Gastroesophageal sphincter (tissue), 4 donors: ENCODE data around the gene TLX2. TPM values are rescaled to one million over a fixed set of nuclear protein-coding genes. Genes with fewer than 3 reads are reported as not detected.
A peak's percentile ranks its signal among the peaks of the same experiment; 100 is the strongest.
"Not testable (repeated sequence)": the region's sequence is repeated elsewhere in the genome, so short reads cannot be mapped to it uniquely, and the experiment has no call there.

Experiments used
- ATAC-seq: fragments of 150-250 bp; one replicate; pipeline ENCODE4 v1.9.1; 2016; ENCODE audit warnings: mild to moderate bottlenecking, moderate library complexity
- H3K27ac ChIP-seq, 4 donors: fragments of 200-600 bp; sonication (generic) in 3 of 4; 1 replicate in 3 of 4; 2 replicates in 1 of 4; pipeline ENCODE4 v1.5.1; 2016 to 2019
- H3K27me3 ChIP-seq: fragments of 200-600 bp; sonication (generic); one replicate; pipeline ENCODE4 v1.5.1; 2019
- H3K36me3 ChIP-seq, 2 donors: fragments of 200-600 bp; sonication (generic); one replicate each; pipeline ENCODE4 v1.5.1; 2019; ENCODE audit warnings: control low read depth in 1 of 2
- H3K4me1 ChIP-seq, 3 donors: fragments of 200-600 bp; sonication (generic); 1 replicate in 2 of 3; 2 replicates in 1 of 3; pipeline ENCODE4 v1.5.1; 2016 to 2019; ENCODE audit warnings: control low read depth in 2 of 3
- H3K4me3 ChIP-seq, 2 donors: fragments of 200-600 bp; sonication (generic); one replicate each; pipeline ENCODE4 v1.5.1; 2019; ENCODE audit warnings: mild to moderate bottlenecking in 1 of 2, moderate library complexity in 1 of 2
- H3K9me3 ChIP-seq, 3 donors: fragments of 200-600 bp; sonication (generic); one replicate each; pipeline ENCODE4 v1.5.1; 2017 to 2019; ENCODE audit warnings: control low read depth in 2 of 3
- CTCF ChIP-seq, 4 experiments: fragments of 200-600 bp in 2 of 4; fragments of 450-650 bp in 2 of 4; sonication (generic) in 1 of 4; IDR thresholded peaks; one replicate each; pipeline ENCODE4 v1.5.1; 2017 to 2019; ENCODE audit warnings: antibody characterized with exemption in 4 of 4, mild to moderate bottlenecking in 2 of 4, moderate library complexity in 2 of 4
- EP300 ChIP-seq: sonication (generic); formaldehyde crosslinking; IDR thresholded peaks from one replicate; pipeline ENCODE4 v1.6.1; 2017; ENCODE audit warnings: antibody characterized with exemption, mild to moderate bottlenecking
- POLR2A ChIP-seq, 2 donors: fragments of 450-650 bp; IDR thresholded peaks; one replicate each; pipeline ENCODE4 v1.6.1; 2017; ENCODE audit warnings: antibody characterized with exemption in 2 of 2, mild to moderate bottlenecking in 2 of 2, moderate library complexity in 1 of 2
- POLR2AphosphoS5 ChIP-seq: sonication (generic); formaldehyde crosslinking; IDR thresholded peaks from one replicate; pipeline ENCODE4 v1.6.1; 2017; ENCODE audit warnings: antibody characterized with exemption
- WGBS, 2 donors: methylation state at CpG; one replicate each; pipeline ENCODE4 v1.1.5; 2018; ENCODE audit warnings: low coverage in 1 of 2; 5-methylcytosine and 5-hydroxymethylcytosine counted together
- total RNA-seq, 4 donors: library from RNA; depleted of rRNA; stranded (reverse); fragments of >200 nt; gene quantifications; one replicate each; pipeline ENCODE4 v1.1.0, GENCODE V29; 2016

TLX2 gene
- total RNA-seq, result under 1 TPM in 2 of 4 donors, not detected in 2; 0.27 to 0.94 TPM

GRCh38 chr2:74514368-74515270, at the start of gene TLX2:
TSS of gene TLX2 (plus strand) at chr2:74514450. CDS start at chr2:74514807, 357 bp downstream.
- H3K27me3 ChIP-seq, result peaks cover 100% of the 10 kb centered on the region
- no peaks in the 10 kb centered on the region for H3K9me3 ChIP-seq
- no peak for ATAC-seq
- H3K4me1 ChIP-seq, result peaks cover 0 to 38% (median 29%) of the 10 kb centered on the region in 3 donors
- no peak within 1 kb of the TSS for H3K27ac ChIP-seq
- no peak for TF ChIP-seq POLR2A (IDR thresholded peaks at IDR 0.05)
- TF ChIP-seq EP300, result no peak
- no peak for TF ChIP-seq CTCF (IDR thresholded peaks at IDR 0.05)
- TF ChIP-seq POLR2AphosphoS5, result no peak
- H3K36me3 ChIP-seq, result no peaks in the 10 kb centered on the region
- peak within 1 kb of the TSS in 1 of 2 donors; percentile 8 for H3K4me3 ChIP-seq
- WGBS, 2 donors, result 5% methylated on average over 4 of the region's 82 CpGs; no CpG with 5 or more reads in 1 of the 2 donors

GRCh38 chr2:74470742-74471141, 43.5 kb upstream of the TLX2 start:
- H3K4me1 ChIP-seq, result peaks cover 4 to 35% (median 10%) of the 10 kb centered on the region in 3 donors
- 90 to 94% methylated on average over 4 to 5 of the region's 12 CpGs for WGBS, 2 donors
- H3K27me3 ChIP-seq, H3K9me3 ChIP-seq, H3K27ac ChIP-seq, H3K4me3 ChIP-seq, ATAC-seq: not testable (repeated sequence)
- peaks cover 0 to 18% of the 10 kb centered on the region in 2 donors for H3K36me3 ChIP-seq

- H3K36me3 ChIP-seq, result peaks cover 0 to 26% of the 10 kb centered on the region in 2 donors
- no peaks in the 10 kb centered on the region for H3K9me3 ChIP-seq
- TF ChIP-seq EP300 (no peak), POLR2AphosphoS5 (no peak), CTCF (IDR thresholded peaks at IDR 0.05) (no peak), POLR2A (IDR thresholded peaks at IDR 0.05) (no peak)
- H3K27me3 ChIP-seq, result no peaks in the 10 kb centered on the region
- H3K27ac ChIP-seq, result peak overlapping the region; percentile 52 to 89 (median 86)
- peak overlapping the region; percentile 43 to 63 for H3K4me3 ChIP-seq
- no peak for ATAC-seq
- H3K4me1 ChIP-seq, result peaks cover 4 to 28% (median 10%) of the 10 kb centered on the region in 3 donors
- 47 to 52% methylated on average over 6 to 11 of the region's 16 CpGs for WGBS, 2 donors
Observed at GRCh38 chr2:74471332-74472065, 42.8 kb upstream of the TLX2 start.

DNA sequence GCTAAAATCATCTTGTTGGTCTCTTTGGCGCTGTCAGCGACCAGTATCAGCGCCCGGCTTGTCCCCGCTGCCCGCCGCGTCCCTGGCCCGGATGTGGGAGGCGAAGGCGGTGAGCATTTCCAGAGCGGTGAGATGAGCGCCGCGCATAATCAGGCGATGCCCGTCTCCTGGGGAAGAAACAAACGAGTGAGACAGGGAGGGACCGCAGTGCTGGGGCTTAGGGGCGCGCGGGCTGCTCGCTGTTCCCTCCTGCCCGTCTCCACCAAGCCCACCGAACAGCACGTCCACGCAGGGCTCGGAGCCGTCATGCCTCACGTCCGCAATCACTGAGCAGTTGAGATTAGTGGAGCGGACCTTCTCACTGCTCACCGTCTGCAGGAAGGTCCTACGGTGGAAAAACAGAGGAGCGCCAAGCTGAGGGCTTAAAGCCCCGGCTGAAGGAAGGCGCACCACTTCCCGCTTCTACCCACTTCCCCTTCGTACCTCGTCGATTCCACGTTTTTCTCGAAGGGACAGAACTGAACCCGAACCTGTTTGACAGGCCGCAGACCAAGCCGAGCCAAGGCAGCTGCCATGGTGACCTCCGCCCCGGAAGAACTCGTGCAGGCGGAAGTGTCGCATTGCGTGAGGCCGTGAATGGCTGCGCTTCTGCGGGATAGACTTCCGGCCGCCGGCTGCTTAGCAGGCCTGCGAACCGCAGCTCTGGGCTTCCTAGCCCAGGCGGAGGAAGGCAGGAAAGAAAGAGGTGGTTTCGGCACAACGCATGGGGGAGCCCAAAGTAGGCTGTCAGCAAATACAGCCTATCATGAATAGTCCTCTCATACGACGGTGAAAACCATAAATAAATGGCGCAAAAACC, 41.9 kb upstream of the TLX2 start, which contains the start of gene MRPL53:
Gene MRPL53, minus strand, starts transcription at position 595 of the 859 bp plus-strand sequence. Its CDS starts 20 bp downstream, at position 575.
- H3K4me1 ChIP-seq, result peaks cover 4 to 27% (median 10%) of the 10 kb centered on the region in 3 donors
- H3K9me3 ChIP-seq, result no peaks in the 10 kb centered on the region
- ATAC-seq, result peak; percentile 96
- peak within 1 kb of the TSS; percentile 43 to 63 for H3K4me3 ChIP-seq
- H3K36me3 ChIP-seq, result peaks cover 0 to 34% of the 10 kb centered on the region in 2 donors
- TF ChIP-seq POLR2AphosphoS5 (peak; percentile 96), EP300 (no peak), POLR2A (IDR thresholded peaks at IDR 0.05) (peak; percentile 75 to 80), CTCF (IDR thresholded peaks at IDR 0.05) (peak in 1 of 4 experiments; percentile 11)
- H3K27me3 ChIP-seq, result no peaks in the 10 kb centered on the region
- peak within 1 kb of the TSS; percentile 52 to 89 (median 86) for H3K27ac ChIP-seq
- WGBS, 2 donors, result 0 to 2% methylated on average over 1 to 12 of the region's 66 CpGs
